ENCODE data around the gene PRICKLE1.

GRCh38 chr12:42585841-42586216 lies 3.7 kb downstream of the PRICKLE1 start:
- TF ChIP-seq, protein P1, sequence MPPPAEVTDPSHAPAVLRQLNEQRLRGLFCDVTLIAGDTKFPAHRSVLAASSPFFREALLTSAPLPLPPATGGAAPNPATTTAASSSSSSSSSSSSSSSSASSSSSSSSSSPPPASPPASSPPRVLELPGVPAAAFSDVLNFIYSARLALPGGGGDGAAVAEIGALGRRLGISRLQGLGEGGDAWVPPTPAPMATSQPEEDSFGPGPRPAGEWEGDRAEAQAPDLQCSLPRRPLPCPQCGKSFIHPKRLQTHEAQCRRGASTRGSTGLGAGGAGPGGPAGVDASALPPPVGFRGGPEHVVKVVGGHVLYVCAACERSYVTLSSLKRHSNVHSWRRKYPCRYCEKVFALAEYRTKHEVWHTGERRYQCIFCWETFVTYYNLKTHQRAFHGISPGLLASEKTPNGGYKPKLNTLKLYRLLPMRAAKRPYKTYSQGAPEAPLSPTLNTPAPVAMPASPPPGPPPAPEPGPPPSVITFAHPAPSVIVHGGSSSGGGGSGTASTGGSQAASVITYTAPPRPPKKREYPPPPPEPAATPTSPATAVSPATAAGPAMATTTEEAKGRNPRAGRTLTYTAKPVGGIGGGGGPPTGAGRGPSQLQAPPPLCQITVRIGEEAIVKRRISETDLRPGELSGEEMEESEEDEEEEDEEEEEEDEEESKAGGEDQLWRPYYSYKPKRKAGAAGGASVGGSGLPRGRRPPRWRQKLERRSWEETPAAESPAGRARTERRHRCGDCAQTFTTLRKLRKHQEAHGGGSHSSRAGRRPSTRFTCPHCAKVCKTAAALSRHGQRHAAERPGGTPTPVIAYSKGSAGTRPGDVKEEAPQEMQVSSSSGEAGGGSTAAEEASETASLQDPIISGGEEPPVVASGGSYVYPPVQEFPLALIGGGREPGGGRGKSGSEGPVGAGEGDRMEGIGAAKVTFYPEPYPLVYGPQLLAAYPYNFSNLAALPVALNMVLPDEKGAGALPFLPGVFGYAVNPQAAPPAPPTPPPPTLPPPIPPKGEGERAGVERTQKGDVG (CRISPR knock-in tag; IDR thresholded peaks at IDR 0.05): no peak
- TF ChIP-seq EP300 (IDR thresholded peaks at IDR 0.05; ENCODE audit: borderline replicate concordance in 1 of 2, control insufficient read depth in 1 of 2, low read depth in 2 of 2, low read length in 2 of 2) (no peak), BCLAF1 (IDR thresholded peaks at IDR 0.05) (no peak), MAX (IDR thresholded peaks at IDR 0.05; ENCODE audit: low read depth, low read length) (no peak), FOXM1 (IDR thresholded peaks at IDR 0.05; ENCODE audit: low read depth, low read length) (no peak), RAD21 (IDR thresholded peaks at IDR 0.05; ENCODE audit: insufficient read depth, low read depth, low read length) (no peak), CEBPB (IDR thresholded peaks at IDR 0.05; ENCODE audit: borderline replicate concordance in 1 of 2, low read depth in 2 of 2, low read length in 2 of 2) (no peak)
- TF ChIP-seq, protein P2, sequence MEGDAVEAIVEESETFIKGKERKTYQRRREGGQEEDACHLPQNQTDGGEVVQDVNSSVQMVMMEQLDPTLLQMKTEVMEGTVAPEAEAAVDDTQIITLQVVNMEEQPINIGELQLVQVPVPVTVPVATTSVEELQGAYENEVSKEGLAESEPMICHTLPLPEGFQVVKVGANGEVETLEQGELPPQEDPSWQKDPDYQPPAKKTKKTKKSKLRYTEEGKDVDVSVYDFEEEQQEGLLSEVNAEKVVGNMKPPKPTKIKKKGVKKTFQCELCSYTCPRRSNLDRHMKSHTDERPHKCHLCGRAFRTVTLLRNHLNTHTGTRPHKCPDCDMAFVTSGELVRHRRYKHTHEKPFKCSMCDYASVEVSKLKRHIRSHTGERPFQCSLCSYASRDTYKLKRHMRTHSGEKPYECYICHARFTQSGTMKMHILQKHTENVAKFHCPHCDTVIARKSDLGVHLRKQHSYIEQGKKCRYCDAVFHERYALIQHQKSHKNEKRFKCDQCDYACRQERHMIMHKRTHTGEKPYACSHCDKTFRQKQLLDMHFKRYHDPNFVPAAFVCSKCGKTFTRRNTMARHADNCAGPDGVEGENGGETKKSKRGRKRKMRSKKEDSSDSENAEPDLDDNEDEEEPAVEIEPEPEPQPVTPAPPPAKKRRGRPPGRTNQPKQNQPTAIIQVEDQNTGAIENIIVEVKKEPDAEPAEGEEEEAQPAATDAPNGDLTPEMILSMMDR (IDR thresholded peaks at IDR 0.05 in 2 of 3, conservative IDR thresholded peaks at IDR 0.05 in 1 of 3; ENCODE audit: control insufficient read depth in 2 of 3, extremely low read depth in 1 of 3, insufficient read depth in 1 of 3, low read depth in 3 of 3, low read length in 3 of 3): no peak
- TF ChIP-seq, protein P3, sequence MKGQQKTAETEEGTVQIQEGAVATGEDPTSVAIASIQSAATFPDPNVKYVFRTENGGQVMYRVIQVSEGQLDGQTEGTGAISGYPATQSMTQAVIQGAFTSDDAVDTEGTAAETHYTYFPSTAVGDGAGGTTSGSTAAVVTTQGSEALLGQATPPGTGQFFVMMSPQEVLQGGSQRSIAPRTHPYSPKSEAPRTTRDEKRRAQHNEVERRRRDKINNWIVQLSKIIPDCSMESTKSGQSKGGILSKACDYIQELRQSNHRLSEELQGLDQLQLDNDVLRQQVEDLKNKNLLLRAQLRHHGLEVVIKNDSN (IDR thresholded peaks at IDR 0.05; ENCODE audit: borderline replicate concordance, extremely low read length, insufficient read depth, low read depth, low read length): no peak

All from GM12878 (cell line).